ENCODE data around the gene CSF3R.
A peak's percentile ranks its signal among the peaks of the same experiment; 100 is the strongest.

Gene CSF3R

GRCh38 chr1:36455386-36455785, 27.3 kb downstream of the CSF3R start:
- DNase-seq, result no peak

GRCh38 chr1:36453600-36454388, 28.9 kb downstream of the CSF3R start:
- DNase-seq, result no peak

GRCh38 chr1:36453051-36453450, 29.7 kb downstream of the CSF3R start:
- no peak for DNase-seq

GRCh38 chr1:36450919-36451305, 31.8 kb downstream of the CSF3R start:
- no peak for DNase-seq

GRCh38 chr1:36450270-36450918, 32.3 kb downstream of the CSF3R start, which contains the start of gene OSCP1:
Gene OSCP1 (minus strand): TSS chr1:36450451. CDS start chr1:36450369, 82 bp downstream.
- DNase-seq, result peak; percentile 60 to 73 (median 65)

GRCh38 chr1:36448530-36449056, 34.1 kb downstream of the CSF3R start:
- no peak for DNase-seq

- DNase-seq, result no peak
These were observed 35.3 kb downstream of the CSF3R start for GRCh38 chr1:36447450-36447849.

- DNase-seq, result no peak
These were observed 36.0 kb downstream of the CSF3R start for GRCh38 chr1:36446746-36447145.

- DNase-seq, result no peak
These were observed 36.4 kb downstream of the CSF3R start for GRCh38 chr1:36446271-36446670.

- DNase-seq, result no peak
These were observed 39.4 kb downstream of the CSF3R start for GRCh38 chr1:36443297-36443696.

GRCh38 chr1:36442337-36442736, 40.4 kb downstream of the CSF3R start:
- no peak for DNase-seq

- no peak for DNase-seq
These were observed 42.1 kb downstream of the CSF3R start for GRCh38 chr1:36440646-36441045.

GRCh38 chr1:36440044-36440443, 42.7 kb downstream of the CSF3R start:
- no peak for DNase-seq

- DNase-seq, result no peak
These were observed 44.0 kb downstream of the CSF3R start for GRCh38 chr1:36438715-36439114.

GRCh38 chr1:36436821-36437220, 45.9 kb downstream of the CSF3R start:
- no peak for DNase-seq

- no peak for DNase-seq
These were observed 49.6 kb downstream of the CSF3R start for GRCh38 chr1:36433102-36433501.

GRCh38 chr1:36432616-36433015, 50.1 kb downstream of the CSF3R start:
- no peak for DNase-seq

GRCh38 chr1:36425791-36426190, 56.9 kb downstream of the CSF3R start:
- no peak for DNase-seq

- DNase-seq, result no peak
These were observed 61.1 kb downstream of the CSF3R start for GRCh38 chr1:36421649-36422048.

GRCh38 chr1:36420836-36421317, 61.8 kb downstream of the CSF3R start:
- peak; percentile 67 to 95 (median 84) for DNase-seq

GRCh38 chr1:36420409-36420808, 62.3 kb downstream of the CSF3R start:
- DNase-seq, result no peak

- no peak for DNase-seq
These were observed 63.1 kb downstream of the CSF3R start for GRCh38 chr1:36419569-36419968.

- DNase-seq, result no peak
These were observed 63.6 kb downstream of the CSF3R start for GRCh38 chr1:36419140-36419539.

GRCh38 chr1:36417931-36418330, 64.8 kb downstream of the CSF3R start:
- DNase-seq, result no peak

Measured in activated CD4-positive, CD25-positive, alpha-beta regulatory T cell (primary cell).